HepG2 (cell line): ENCODE results near the gene ZNF326. TPM values are rescaled to one million over a fixed set of nuclear protein-coding genes. Genes with fewer than 3 reads are reported as not detected.
A peak's percentile ranks its signal among the peaks of the same experiment; 100 is the strongest.

Source experiments
- ARID3A ChIP-seq: IDR thresholded peaks from 2 replicates; pipeline ENCODE4 v1.6.1; 2012; ENCODE audit warnings: low read depth, low read length, improper control_type of control experiment
- ATRX ChIP-seq: sonication (generic); formaldehyde crosslinking; IDR thresholded peaks from 2 replicates; pipeline ENCODE4 v1.4.0; 2020; ENCODE audit warnings: missing genetic modification reagents, borderline replicate concordance
- CENPX ChIP-seq: sonication (generic); formaldehyde crosslinking; IDR thresholded peaks from 2 replicates; pipeline ENCODE4 v1.9.0; 2021; ENCODE audit warnings: mild to moderate bottlenecking, missing genetic modification reagents, moderate library complexity
- CREM ChIP-seq, 2 experiments: sonication (generic) in 1 of 2; formaldehyde crosslinking in 1 of 2; IDR thresholded peaks; 2 replicates each; pipeline versions ENCODE4 v1.4.0 to v1.6.1; 2016 to 2020; ENCODE audit warnings: antibody characterized with exemption in 1 of 2, mild to moderate bottlenecking in 1 of 2, missing genetic modification reagents in 1 of 2
- KAT8 ChIP-seq: IDR thresholded peaks from 2 replicates; pipeline ENCODE4 v1.6.1; 2016; ENCODE audit warnings: missing genetic modification reagents, missing compliant biosample characterization
- KLF12 ChIP-seq: sonication (generic); formaldehyde crosslinking; IDR thresholded peaks from 2 replicates; pipeline ENCODE4 v1.4.0; 2020; ENCODE audit warnings: missing genetic modification reagents, borderline replicate concordance
- KLF6 ChIP-seq: IDR thresholded peaks from 2 replicates; pipeline ENCODE4 v1.8.0; 2016; ENCODE audit warnings: missing biosample characterization, missing genetic modification reagents
- MBNL3 ChIP-seq: fragments of 250-450 bp; sonication (Bioruptor Pico); conservative IDR thresholded peaks from 2 replicates; pipeline ENCODE4 v1.8.0; 2022; ENCODE audit warnings: mild to moderate bottlenecking, inconsistent platforms
- NFYB ChIP-seq: sonication (generic); formaldehyde crosslinking; IDR thresholded peaks from 2 replicates; pipeline ENCODE4 v1.4.0; 2020; ENCODE audit warnings: missing genetic modification reagents
- NR0B2 ChIP-seq: sonication (generic); formaldehyde crosslinking; IDR thresholded peaks from 2 replicates; pipeline ENCODE4 v1.4.0; 2020; ENCODE audit warnings: mild to moderate bottlenecking, missing genetic modification reagents
- POGK ChIP-seq: sonication (generic); formaldehyde crosslinking; conservative IDR thresholded peaks from 2 replicates; pipeline ENCODE4 v1.8.0; 2022; ENCODE audit warnings: mild to moderate bottlenecking, moderate library complexity, missing genetic modification reagents
- POLR2AphosphoS2 ChIP-seq: IDR thresholded peaks from 2 replicates; pipeline ENCODE4 v1.6.1; 2011; ENCODE audit warnings: low read depth, low read length, improper control_type of control experiment
- PREB ChIP-seq: sonication (generic); formaldehyde crosslinking; IDR thresholded peaks from 2 replicates; pipeline ENCODE4 v1.4.0; 2020; ENCODE audit warnings: missing genetic modification reagents
- RAD51 ChIP-seq: fragments of 450-650 bp; IDR thresholded peaks from 2 replicates; pipeline ENCODE4 v1.6.1; 2016; ENCODE audit warnings: borderline replicate concordance
- SNAI1 ChIP-seq: sonication (generic); formaldehyde crosslinking; IDR thresholded peaks from 2 replicates; pipeline ENCODE4 v1.5.0; 2020; ENCODE audit warnings: mild to moderate bottlenecking, missing genetic modification reagents, borderline replicate concordance
- ZBTB43 ChIP-seq: sonication (generic); formaldehyde crosslinking; conservative IDR thresholded peaks from 2 replicates; pipeline ENCODE4 v1.4.0; 2020; ENCODE audit warnings: missing genetic modification reagents
- ZFX ChIP-seq: sonication (generic); formaldehyde crosslinking; IDR thresholded peaks from 2 replicates; pipeline ENCODE4 v1.4.0; 2020; ENCODE audit warnings: mild to moderate bottlenecking, low read depth, missing genetic modification reagents, moderate library complexity
- ZNF24 ChIP-seq: fragments of 450-650 bp; IDR thresholded peaks from 2 replicates; pipeline ENCODE4 v1.6.1; 2017; ENCODE audit warnings: antibody characterized with exemption, mild to moderate bottlenecking
- ZNF431 ChIP-seq: sonication (generic); formaldehyde crosslinking; IDR thresholded peaks from 2 replicates; pipeline ENCODE4 v1.9.0; 2022; ENCODE audit warnings: missing genetic modification reagents, low read depth, mild to moderate bottlenecking, borderline replicate concordance
- ZNF546 ChIP-seq: sonication (generic); formaldehyde crosslinking; conservative IDR thresholded peaks from 2 replicates; pipeline ENCODE4 v1.8.1; 2023; ENCODE audit warnings: mild to moderate bottlenecking, missing genetic modification reagents
- ZNF589 ChIP-seq: sonication (generic); formaldehyde crosslinking; conservative IDR thresholded peaks from 2 replicates; pipeline ENCODE4 v1.8.0; 2022; ENCODE audit warnings: mild to moderate bottlenecking, moderate library complexity, missing genetic modification reagents
- ZNF781 ChIP-seq: sonication (generic); formaldehyde crosslinking; IDR thresholded peaks from 2 replicates; pipeline ENCODE4 v1.5.1; 2020; ENCODE audit warnings: borderline replicate concordance, mild to moderate bottlenecking, missing genetic modification reagents; ENCODE audit errors: not compliant biosample characterization
- ZSCAN21 ChIP-seq: sonication (generic); formaldehyde crosslinking; IDR thresholded peaks from 2 replicates; pipeline ENCODE4 v1.8.0; 2022; ENCODE audit warnings: mild to moderate bottlenecking, missing genetic modification reagents, moderate library complexity, borderline replicate concordance
- polyA plus RNA-seq, 8 experiments: library from polyadenylated mRNA; depleted of rRNA in 3 of 8; stranded (reverse) in 7 of 8; unstranded in 1 of 8; fragments of >200 nt; fragmentation: Illumina TruSeq in 4 of 8; extraction: Trizol in 4 of 8; gene quantifications; 2 replicates each; pipeline versions ENCODE4 v1.2.1 to v1.2.3, GENCODE V29; 2011 to 2016; ENCODE audit warnings: low read depth in 4 of 8, missing spikeins in 1 of 8, mixed read lengths in 1 of 8; ENCODE audit not compliant: insufficient read depth in 1 of 8
- total RNA-seq, 5 experiments: library from RNA; depleted of rRNA; stranded (reverse); fragments of >200 nt; fragmentation: Illumina TruSeq; extraction: Trizol; gene quantifications; 2 replicates each; pipeline ENCODE4 v1.2.3, GENCODE V29; 2016; ENCODE audit warnings: low read depth in 1 of 5

ZNF326 gene
- total and polyA plus RNA-seq, 2 of the 13 experiments (the other 11 are each of a cell fraction or from before 2014, with no cell fraction given): 6.3 to 16.4 TPM

- TF ChIP-seq ZSCAN21 (CRISPR knock-in tag): peak; percentile 93
- no peak for TF ChIP-seq ZNF781 (CRISPR knock-in tag)
- TF ChIP-seq ARID3A: no peak
- peak; percentile 43; the same call in 1 of the 2 replicates for TF ChIP-seq POLR2AphosphoS2
- no peak for TF ChIP-seq ZBTB43 (CRISPR knock-in tag)
- peak; percentile 92 for TF ChIP-seq POGK
- TF ChIP-seq NFYB: peak; percentile 81
- TF ChIP-seq CREM (IDR thresholded peaks at IDR 0.05): no peak; the same call in 1 of the 2 replicates
- TF ChIP-seq CREM (CRISPR knock-in tag; IDR thresholded peaks at IDR 0.05): no peak
- no peak for TF ChIP-seq ATRX
- peak; percentile 100 for TF ChIP-seq ZFX (CRISPR knock-in tag)
- peak; percentile 50 for TF ChIP-seq KLF6 (CRISPR knock-in tag)
- TF ChIP-seq RAD51: no peak
- 0 out of 2 replicates have a peak, but pooled peaks have one; percentile 85 for TF ChIP-seq ZNF546
- TF ChIP-seq KLF12: peak; percentile 67; the same call in 1 of the 2 replicates
- TF ChIP-seq ZNF589: no peak; the same call in 1 of the 2 replicates
- no peak for TF ChIP-seq ZNF24
- peak; percentile 75; the same call in 1 of the 2 replicates for TF ChIP-seq ZNF431
- peak; percentile 61 for TF ChIP-seq KAT8
- no peak; the same call in 1 of the 2 replicates for TF ChIP-seq MBNL3 (CRISPR knock-in tag)
- no peak for TF ChIP-seq CENPX (CRISPR knock-in tag)
- no peak for TF ChIP-seq SNAI1 (CRISPR knock-in tag)
- TF ChIP-seq NR0B2 (CRISPR knock-in tag): 0 out of 2 replicates have a peak, but pooled peaks have one; percentile 72
- TF ChIP-seq PREB (CRISPR knock-in tag): no peak
Measured at GRCh38 chr1:89994805-89995597, at the start of gene ZNF326 (continued).
